RPMI8226 (cell line): ENCODE results near the gene KLK11.
"Not testable (repeated sequence)": the region's sequence is repeated elsewhere in the genome, so short reads cannot be mapped to it uniquely, and the experiment has no call there.

Source experiments
- DNase-seq: peaks from one replicate; pipeline ENCODE4 v3.0.0-alpha.2; 2015

The KLK11 gene

DNA sequence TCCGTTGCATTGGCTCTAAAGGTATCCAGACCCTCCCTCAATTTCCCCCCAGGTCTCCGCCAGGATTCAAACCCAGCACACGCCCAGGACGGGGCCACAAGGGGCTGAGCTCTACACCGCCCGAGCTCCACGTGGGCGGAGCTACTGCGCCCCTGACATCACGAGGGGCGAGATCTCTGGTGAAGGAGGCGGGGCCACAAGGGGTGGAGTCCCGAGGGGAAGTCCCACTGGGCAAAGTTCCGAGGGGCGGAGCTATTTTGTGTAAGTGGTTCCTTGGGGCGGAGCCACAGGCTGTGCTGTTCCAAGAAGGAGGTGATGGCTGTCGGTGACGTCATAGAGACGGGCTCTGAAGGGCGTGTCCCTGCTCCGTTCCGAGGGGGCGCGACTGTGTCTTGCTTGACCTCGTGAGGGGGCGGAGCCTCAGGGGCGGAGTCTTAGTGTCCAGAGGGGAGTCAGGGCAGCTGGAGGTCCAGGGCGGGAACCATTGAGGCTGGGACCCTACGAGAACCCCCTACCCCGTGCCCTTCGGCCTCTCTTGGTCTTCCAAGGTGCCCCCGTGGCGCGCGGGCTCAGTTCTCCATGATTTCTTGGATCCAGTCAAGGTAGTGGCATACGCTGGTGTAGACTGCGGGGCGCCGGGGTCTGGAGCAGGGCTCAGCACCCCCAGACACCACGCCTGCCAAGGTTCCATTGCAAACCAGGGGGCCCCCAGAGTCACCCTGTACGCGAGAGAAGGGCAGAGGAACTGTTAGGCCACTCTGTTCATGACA is 23.7 kb downstream of the KLK11 start:
- DNase-seq, result peak; percentile 74

DNA sequence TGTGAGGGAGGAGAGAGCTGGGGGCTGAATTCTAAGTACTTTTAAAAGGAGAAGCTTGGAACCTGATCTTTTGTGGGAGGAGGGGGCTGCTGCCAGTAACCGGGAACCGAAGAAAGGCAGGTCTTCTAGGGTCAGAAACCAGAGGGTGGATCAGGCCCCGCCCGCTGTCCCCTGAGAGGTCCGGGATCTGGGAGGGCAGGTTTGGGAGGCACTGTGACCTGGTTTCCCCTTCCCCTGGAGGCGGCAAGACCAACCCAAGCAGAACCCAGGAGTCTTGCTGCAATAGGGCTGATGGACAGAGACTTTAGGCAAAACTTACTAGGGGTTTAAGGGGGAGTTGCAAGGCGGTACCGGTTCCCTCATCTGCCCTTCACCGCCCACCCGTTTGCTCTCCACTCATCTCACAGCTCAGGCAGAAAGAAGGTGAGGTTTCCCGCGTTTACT is 24.3 kb downstream of the KLK11 start:
- DNase-seq, result no peak

DNA sequence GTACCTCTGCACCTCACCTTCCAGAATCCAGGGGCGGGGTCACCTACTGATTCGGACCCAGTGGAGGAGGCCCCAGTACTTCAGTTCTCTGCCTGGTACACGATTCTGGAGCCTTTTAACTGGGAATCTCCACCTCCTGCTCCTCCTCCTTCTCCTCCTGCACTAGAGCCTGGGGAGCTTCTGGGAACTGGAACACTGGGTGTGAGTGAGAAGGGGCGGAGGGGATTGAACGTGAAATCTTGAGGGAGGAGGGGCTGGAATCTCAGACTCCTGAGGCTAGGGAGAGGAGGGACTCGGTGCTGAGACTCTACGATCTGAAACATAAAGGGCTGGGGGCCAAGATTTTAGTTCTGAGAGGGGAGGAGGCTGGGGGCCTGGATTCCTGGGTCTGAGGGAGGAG is 24.9 kb downstream of the KLK11 start, which contains the start of gene KLK8:
Gene KLK8, minus strand, starts transcription at position 90 of the 400 bp plus-strand sequence. CDS start 437 bp downstream, outside the sequence.
- no peak for DNase-seq

DNA sequence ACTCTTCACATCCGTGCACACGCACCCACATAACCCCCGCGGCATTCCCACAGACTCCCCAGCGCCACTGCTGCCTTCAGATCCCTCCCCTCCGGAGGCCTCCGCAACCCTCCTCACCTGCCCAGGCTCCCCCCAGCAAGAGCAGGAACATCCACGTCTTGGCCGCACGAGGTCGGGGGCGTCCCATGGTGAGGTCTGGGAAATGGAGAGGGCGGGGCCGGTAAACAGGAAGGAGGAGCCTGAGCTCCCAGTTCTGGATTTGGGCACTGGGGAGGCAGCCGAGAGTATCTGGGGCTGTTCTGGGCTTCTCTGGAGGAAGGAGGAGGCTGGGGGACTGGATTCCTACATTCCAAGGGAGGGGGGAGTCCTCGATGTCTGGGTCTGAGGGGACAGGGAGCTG is 25.4 kb downstream of the KLK11 start:
- no peak for DNase-seq

DNA sequence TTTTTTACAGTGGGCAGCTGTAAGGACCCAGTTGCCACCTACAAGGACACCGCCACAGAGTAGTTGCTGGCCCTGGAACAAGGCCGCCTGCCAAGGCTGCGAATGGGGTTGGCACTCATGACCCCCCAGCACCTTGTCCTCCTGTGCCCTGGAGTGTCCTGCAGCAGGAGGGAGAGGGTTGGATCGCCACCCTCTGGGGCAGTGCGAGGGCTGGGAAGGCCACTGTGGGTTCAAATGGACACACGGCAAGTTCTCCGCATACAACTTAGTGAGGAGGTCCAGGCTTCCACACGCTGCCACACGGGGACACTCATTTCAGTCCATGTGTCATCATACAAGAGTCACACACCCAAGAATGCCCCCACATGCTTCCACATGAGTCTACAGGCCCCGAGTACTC is 26.0 kb downstream of the KLK11 start:
- DNase-seq, result no peak

DNA sequence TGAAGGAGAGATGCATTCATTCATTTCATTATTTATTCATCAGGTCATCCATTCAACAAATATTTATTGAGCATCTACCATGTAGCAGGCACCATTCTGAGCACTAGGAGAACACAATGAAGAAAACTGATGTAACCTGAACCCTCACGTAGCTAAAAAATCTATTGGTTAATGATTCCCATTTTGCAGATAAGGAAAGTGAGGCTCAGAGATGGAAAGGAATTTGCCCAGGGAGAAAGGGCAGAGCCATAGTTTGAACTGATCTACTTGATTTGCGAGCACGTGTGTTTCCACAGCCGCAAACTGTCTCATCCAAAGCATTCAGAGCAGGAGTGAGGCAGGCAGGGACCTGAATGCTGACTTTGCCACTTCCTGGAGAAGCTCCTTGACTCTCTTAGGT is 27.7 kb downstream of the KLK11 start:
- DNase-seq, result no peak

DNA sequence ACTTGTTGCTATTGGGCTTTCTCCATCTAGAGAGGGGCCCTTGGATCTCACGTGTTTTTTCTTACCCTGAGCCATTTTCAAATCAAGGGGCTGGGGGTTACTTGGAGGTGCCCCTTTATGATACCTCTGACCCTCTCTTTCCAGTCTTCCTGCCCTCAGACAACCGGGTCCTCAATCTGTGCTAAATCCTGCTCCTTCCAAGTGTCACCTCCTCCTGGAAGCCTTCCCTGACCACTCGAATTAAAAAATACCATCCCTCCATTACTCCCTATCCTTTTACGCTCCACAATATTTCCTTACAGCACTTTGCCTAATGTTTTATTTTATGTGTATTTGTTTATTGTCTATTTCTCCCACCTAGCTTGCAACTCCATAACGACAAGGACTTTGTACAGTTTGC is 28.4 kb downstream of the KLK11 start:
- DNase-seq, result no peak

DNA sequence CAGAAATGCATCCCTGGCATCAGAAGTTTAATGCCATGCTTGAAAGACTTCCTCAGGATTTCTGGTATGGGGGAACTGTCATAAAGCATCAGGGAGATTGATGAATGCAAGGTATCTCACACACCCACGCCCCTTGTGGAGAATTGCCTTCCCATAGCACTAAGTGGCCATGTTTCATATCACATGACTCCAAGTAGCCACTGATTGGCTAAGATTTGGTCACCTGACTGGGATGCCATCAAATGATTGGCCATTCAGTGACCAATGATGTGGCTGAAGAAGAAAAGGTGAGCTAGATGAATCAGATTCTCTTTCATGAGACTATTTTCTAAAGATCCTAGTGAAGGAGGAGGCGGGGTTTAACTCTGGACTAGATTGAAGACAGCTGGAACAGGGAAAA is 32.3 kb downstream of the KLK11 start:
- DNase-seq, result no peak

DNA sequence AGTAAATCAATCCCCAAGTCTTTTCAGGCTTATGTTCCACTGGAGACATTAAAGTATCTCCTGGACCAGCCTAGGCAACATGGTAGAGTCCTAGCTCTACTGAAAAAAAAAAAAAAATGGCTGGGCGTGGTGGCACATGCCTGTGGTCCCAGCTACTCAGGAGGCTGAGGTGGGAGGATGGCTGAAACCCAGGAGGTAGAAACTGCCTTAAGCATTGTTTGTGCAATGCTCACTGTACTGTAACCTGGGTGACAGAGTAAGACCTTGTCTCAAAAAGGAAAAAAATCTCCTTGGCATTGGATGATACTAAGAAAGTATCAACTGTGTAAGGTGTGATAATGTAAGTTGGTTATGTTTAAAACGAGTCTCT is 33.8 kb downstream of the KLK11 start:
- DNase-seq, result no peak

DNA sequence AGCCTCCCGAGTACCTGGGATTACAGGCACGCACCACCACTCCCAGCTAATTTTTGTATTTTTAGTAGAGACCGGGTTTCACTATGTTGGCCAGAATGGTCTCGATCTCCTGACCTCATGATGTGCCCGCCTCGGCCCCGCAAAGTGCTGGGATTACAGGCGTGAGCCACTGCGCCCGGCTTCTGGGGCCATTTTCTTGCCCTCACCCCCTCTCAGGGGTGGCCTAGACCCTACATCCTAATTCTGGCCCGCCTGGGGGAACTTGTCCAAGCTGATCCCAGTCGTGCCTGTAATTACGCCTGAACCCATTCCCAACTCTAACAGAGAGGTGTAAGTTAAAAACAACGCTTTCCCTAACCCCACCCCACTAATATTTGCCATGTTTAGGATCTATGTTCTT is 42.0 kb downstream of the KLK11 start:
- not testable (repeated sequence) for DNase-seq

DNA sequence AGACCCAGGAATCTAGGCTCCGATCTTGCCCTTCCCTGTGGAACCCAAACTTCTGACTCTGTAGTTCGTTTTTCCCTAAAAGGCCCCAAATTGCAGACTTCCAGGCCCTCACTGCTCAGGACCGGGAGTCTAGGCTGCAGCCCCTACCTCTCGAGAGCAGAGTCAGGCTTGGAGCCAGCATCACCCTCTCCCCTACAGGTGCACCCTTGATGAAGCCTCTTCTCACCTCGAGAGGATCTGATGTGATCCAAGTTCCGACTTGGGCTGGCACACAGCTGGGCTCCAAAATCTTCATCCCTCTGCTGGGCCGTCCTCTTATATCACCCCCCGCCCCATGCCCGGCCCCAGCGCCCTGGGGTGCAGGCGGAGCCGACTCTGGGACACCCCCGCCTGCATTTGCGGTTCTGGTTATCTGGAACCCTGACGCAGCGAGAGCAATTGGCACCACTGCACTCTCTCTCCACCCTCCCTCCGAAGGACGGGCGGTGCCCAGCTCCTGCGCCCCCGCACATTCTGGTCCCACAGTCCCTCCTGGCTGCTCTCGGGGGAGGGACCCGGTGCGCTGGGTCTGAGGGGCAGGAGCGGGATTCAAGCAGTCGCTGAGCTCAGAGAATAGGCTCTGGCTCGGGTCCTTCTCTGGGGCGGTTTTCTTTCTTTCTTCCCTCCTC is 42.7 kb downstream of the KLK11 start, which contains the start of gene KLK7:
Gene KLK7, minus strand, starts transcription at position 293 of the 668 bp plus-strand sequence. CDS start 1,518 bp downstream, outside the sequence.
- no peak for DNase-seq

DNA sequence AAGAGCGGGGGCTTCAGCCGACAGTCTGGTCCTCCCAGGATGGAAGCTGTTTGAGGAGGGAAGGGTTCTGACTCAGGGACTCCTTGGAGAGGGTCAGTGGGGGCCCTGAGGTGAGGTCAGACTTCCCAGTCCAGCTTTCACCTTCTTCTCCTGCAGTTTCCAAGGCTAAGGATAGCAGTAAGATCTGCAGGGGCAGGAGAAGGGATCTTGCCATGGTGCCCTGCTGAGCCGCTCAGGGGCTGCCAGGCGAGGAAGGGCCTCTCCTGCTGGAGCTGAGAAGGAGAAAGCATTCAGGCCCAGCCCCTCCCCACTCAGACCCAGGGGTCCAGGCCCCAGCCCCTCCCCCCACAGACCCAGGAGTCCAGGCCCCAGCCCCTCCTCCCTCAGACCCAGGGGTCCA is 44.2 kb downstream of the KLK11 start:
- DNase-seq, result no peak

DNA sequence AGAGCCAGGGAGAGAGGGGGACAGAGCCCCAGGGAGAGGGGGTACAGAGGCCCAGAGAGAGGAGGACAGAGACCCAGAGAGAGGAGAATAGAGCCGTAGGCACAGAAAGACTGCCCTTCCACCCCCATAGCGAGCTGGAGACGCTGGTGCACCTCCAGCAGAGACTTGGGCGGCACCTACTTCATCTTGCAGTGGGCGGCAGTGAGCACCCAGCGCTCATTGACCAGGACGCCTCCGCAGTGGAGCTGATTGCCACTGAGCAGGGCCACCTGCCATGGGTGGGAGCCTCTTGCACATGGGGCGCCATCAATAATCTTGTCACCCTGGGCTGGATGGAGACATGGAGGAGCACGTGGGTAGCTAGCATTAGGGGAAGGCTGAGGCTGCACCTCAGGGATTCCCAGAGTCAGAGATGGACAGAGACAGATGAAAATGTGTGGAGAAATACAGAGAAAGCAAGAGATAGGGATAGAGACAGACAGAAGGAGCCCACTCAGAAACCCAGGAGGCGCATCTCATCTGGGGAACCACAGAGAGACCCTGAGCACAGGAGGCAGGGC is 44.7 kb downstream of the KLK11 start:
- DNase-seq, result no peak

DNA sequence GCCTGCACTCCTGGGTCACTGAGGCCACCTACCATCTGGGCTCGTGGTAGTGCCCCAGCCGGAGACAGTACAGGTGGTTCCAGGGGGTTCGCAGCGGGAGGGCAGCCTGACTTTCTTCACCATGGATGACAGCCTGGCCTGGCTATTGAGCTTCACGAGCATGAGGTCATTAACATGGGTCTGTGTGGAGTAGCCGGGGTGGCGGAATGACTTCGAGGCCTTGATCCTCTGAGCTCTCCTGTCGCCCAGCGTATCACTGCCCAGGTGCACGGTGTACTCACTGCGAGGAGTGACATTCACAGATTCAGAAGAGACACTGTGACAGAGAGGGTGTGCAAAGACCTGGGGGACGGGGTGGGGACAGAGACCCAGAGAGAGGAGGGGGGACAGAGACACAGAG is 46.2 kb downstream of the KLK11 start:
- DNase-seq, result no peak

DNA sequence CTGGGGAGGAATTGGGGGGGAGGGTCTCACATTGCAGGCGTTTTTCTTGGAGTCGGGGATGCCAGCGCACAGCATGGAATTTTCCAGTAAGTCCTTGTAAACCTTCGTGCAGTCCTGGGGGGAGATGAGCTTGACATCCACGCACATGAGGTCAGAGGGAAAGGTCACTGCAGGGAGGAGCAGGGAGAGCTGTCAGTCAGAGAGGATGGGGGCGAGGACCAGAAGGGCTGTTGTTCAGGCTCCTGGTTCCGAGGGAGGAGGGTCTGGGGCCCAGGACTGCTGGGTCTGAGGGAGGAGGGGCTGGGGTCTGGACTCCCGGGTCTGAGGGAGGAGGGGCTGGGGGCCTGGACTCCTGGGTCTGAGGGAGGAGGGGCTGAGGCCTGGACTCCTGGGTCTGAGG is 46.7 kb downstream of the KLK11 start:
- DNase-seq, result no peak

DNA sequence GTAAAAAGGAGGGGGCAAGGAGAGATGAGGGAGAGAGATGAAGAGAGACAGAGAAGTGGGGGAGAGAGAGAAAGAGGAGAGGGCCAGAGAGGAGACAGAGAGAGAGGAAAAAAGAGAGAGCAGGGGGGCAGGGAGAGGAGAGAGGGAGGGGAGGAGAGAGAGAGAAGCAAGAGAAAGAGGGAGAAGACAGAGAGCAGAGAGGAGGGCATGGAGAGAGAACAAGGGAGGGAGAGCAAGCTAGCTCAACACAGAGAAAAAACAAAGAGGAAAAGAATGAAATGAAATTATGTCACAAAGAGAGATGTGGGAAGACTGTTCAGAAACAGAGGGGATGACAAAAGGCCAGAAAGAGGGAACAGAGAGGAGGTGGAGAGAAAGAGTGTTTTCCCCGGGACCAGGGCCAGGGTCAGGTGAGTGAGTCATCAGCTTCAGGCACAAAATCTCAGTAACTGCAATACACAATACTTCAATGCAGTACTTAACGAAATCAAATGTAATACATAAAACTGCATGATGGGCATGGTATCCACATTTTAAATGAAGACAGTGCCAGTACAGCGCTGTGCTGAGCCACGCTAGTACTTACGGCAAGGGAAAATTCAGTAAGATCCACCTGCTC is 47.5 kb downstream of the KLK11 start:
- DNase-seq, result no peak

DNA sequence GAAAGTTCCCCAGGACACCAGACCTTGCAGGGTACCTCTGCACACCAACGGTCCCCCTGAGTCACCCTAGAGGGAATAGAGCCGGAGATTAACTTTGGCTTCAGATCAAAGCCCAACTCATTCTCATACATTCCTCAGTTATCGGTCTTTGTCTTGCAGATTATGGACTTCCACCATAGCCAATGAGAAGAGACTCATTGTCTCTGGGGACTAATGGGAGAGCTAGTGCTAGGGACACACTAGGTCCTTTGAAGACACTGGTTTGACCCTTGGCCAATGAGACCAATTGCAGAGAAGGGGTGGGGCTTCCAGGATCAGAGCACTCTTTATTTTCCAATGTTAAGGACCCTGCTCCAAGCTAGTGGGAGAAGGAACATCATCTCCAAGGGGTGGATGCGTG is 48.8 kb downstream of the KLK11 start:
- no peak for DNase-seq

DNA sequence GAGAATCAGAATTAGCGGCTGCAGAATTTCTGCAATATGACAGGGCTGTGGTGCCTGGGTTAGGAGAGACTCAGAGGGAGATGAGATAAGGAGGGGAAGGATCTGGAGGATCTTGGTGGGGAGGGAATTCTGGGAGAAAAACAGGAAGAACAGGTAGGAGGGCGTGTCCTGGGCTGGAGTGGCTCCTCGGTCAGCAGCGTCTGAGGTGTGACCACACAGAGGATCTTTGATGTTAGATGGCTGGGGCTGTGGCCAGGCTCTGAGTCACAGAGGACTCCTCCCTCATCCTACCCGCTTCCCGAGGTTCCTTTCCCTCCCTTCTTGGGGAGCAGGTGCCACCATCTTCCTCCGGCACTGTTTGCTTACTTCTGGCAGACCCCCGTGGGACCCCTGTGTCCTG is 50.6 kb downstream of the KLK11 start:
- DNase-seq, result no peak

DNA sequence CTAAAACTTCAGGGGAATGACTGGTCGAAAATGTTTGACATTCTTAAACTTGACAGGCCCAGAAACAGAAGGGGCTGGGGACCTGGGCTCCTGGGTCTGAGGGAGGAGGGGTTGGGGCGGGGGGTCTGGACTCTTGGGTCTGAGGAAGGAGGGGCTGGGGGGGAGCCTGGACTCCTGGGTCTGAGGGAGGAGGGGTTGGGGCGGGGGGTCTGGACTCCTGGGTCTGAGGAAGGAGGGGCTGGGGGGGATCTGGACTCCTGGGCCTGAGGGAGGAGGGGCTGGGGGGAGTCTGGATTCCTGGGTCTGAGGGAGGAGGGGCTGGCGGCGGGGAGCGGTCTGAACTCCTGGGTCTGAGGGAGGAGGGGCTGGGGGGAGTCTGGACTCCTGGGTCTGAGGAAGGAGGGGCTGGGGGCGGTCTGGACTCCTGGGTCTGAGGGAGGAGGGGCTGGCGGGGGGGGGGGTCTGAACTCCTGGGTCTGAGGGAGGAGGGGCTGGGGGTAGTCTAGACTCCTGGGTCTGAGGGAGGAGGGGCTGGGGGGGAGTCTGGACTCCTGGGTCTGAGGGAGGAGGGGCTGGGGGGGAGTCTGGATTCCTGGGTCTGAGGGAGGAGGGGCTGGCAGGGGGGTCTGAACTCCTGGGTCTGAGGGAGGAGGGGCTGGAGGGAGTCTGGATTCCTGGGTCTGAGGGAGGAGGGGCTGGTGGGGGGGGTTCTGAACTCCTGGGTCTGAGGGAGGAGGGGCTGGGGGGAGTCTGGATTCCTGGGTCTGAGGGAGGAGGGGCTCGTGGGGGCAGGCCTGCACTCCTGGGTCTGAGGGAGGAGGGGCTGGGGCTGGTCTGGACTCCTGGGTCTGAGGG is 51.5 kb downstream of the KLK11 start:
- DNase-seq, result no peak

DNA sequence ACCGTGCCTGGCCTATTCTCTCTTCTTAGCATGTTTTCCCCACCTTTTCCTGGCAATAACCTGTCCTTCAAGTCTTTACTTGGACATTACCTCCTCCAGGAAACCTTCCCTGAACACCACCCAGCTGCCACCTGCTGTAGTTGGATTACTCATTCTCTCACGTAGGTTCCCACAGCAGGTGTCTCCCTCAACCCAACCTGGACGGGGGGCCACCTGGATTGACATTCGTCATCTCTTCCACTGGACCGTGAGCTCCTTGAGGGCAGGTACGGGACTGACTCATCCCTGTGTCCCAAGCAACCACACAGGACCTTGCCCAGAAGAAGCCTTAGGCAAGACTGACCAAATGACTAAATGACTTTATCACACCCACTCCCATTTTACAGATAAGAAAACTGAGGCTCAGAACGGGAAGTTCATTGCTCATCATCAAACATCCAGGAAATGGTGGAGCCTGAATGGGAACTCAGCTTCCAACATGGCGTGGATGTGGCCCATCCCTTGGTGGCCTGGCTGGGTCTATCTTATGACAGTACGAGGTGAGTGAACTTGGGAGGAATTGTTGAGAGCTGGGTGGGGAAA is 53.5 kb downstream of the KLK11 start:
- DNase-seq, result no peak
